GM21528 (cell line): ENCODE data around the gene DHRSX.
"Not testable (repeated sequence)": the region's sequence is repeated elsewhere in the genome, so short reads cannot be mapped to it uniquely, and the experiment has no call there.

Source experiments
- ATAC-seq: cut with Tn5 transposase; IDR thresholded peaks from one replicate; pipeline ENCODE4 v1.9.1; 2021; ENCODE audit warnings: mild to moderate bottlenecking, moderate library complexity; ENCODE audit not compliant: unreplicated experiment, low FRiP score

The DHRSX gene

GRCh38 chrX:2500803-2501558 is at the start of gene DHRSX, which contains the start of gene ZBED1:
TSS of gene DHRSX (minus strand) at chrX:2500976. CDS start at chrX:2500925, 51 bp downstream.
TSS of gene ZBED1 (minus strand) at chrX:2500976. CDS start at chrX:2490719, 10,257 bp downstream.
- ATAC-seq = peak; percentile 60

- no peak for ATAC-seq
Observed at GRCh38 chrX:2549876-2550275, 49.1 kb upstream of the DHRSX start.

GRCh38 chrX:2548711-2549423 is 48.1 kb upstream of the DHRSX start:
- no peak for ATAC-seq

- no peak for ATAC-seq
Observed at GRCh38 chrX:2547736-2548135, 47.0 kb upstream of the DHRSX start.

GRCh38 chrX:2546496-2546895 is 45.7 kb upstream of the DHRSX start:
- no peak for ATAC-seq

- no peak for ATAC-seq
Observed at GRCh38 chrX:2545144-2545543, 44.4 kb upstream of the DHRSX start.

- no peak for ATAC-seq
Observed at GRCh38 chrX:2542826-2543521, 42.2 kb upstream of the DHRSX start.

- ATAC-seq = no peak
Observed at GRCh38 chrX:2541603-2542002, 40.8 kb upstream of the DHRSX start.

- ATAC-seq = no peak
Observed at GRCh38 chrX:2540426-2540947, 39.7 kb upstream of the DHRSX start.

GRCh38 chrX:2539586-2539985 is 38.8 kb upstream of the DHRSX start:
- ATAC-seq = no peak

- ATAC-seq = no peak
Observed at GRCh38 chrX:2538031-2538757, 37.4 kb upstream of the DHRSX start.

- no peak for ATAC-seq
Observed at GRCh38 chrX:2536974-2537373, 36.2 kb upstream of the DHRSX start.

GRCh38 chrX:2536141-2536540 is 35.4 kb upstream of the DHRSX start:
- no peak for ATAC-seq

- ATAC-seq = not testable (repeated sequence)
Observed at GRCh38 chrX:2534261-2535021, 33.7 kb upstream of the DHRSX start.

- ATAC-seq = no peak
Observed at GRCh38 chrX:2533424-2533823, 32.6 kb upstream of the DHRSX start.

- ATAC-seq = no peak
Observed at GRCh38 chrX:2526390-2526789, 25.6 kb upstream of the DHRSX start.

GRCh38 chrX:2523911-2524310 is 23.1 kb upstream of the DHRSX start:
- ATAC-seq = no peak

- peak; percentile 35 for ATAC-seq
Observed at GRCh38 chrX:2521927-2522386, 21.2 kb upstream of the DHRSX start.

GRCh38 chrX:2521092-2521926 is 20.5 kb upstream of the DHRSX start:
- peak; percentile 81 for ATAC-seq
